Effector CD4-positive, alpha-beta T cell (primary cell): ENCODE results near the gene FAM13B.
"Not testable (repeated sequence)": the region's sequence is repeated elsewhere in the genome, so short reads cannot be mapped to it uniquely, and the experiment has no call there.

Experiments used
- DNase-seq: peaks from one replicate; pipeline ENCODE4 v3.0.0-alpha.2; 2020

The FAM13B gene

DNA sequence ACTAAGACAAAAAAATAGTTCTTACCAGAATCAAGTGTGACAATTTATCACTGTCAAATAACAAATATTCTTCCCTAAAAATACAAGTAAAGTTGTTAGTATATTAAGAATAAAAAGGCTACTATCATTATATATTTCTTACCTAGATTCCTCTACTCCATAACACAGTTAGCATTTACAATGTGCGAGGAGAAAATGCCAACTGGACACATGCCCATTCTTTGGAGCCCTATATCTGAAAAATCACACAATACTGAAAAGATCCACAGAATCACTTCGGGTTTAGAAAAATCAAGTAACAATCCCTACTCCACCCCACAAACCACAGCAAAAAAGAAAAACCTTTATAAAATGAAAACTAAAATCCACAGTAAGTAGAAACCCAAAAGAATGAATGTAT lies 72.7 kb downstream of the FAM13B start:
- DNase-seq = no peak

DNA sequence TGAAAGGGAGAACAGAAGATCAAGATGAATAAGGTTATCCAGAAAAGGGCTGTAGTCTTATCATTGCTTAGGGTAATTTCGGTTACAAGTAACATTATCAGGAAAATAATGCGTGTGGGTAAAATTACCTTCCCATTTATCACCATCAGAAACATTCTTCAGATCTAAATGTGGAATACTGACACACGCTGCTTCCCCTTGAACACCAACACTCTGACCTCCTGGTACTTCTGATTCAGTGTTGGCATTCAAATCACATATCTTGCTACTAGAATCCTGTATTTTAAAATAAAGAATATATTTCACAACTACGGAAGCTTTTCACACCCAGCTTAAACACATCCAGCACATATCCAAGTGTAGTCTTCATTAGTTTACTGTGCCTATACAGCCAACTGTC lies 73.4 kb downstream of the FAM13B start:
- DNase-seq = no peak

DNA sequence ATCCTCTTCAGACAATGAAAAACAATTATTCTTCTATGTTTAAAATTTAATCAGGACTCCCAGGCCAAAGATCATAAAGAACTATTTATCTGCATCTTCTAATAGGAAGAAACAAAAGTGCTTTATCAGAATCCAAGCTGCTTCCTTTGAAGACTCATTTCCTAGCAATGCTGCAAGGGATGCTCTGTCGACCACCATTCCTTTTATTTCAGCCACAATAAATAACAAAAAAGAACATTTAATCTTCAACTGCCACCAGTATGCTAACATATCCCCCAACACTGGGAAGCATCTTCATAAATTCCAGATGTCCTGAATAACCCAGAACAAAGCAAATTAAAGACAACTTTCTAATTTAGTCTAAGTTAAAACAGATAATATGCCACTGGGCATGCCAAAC lies 74.9 kb downstream of the FAM13B start:
- DNase-seq = no peak

GRCh38 chr5:137954131-137954879 lies 78.6 kb downstream of the FAM13B start:
- DNase-seq = no peak

DNA sequence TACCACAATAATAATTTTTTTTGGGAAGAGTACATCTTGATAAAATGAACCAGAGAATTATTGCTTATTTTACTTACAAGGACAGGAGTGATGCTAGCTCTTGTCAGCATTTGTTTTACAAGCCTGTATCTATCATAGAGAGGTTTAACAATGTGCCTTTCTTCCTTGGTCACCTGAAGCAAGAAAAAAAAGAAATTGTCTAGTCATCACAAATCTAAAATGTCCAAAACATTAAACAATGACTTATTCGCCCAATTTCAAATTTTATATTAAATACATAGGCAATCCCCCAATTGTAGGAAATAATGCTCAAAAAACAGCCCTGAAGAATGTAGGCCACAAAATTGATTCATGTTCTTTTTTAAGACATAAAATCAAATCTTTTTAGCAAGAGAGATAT lies 87.1 kb downstream of the FAM13B start:
- DNase-seq = no peak

GRCh38 chr5:137944280-137944679 lies 88.6 kb downstream of the FAM13B start:
- not testable (repeated sequence) for DNase-seq

GRCh38 chr5:137939331-137939730 lies 93.5 kb downstream of the FAM13B start:
- DNase-seq = no peak

- DNase-seq = no peak
Observed at GRCh38 chr5:137938751-137939143, 94.1 kb downstream of the FAM13B start.

- no peak for DNase-seq
Observed at GRCh38 chr5:137937994-137938750, 94.7 kb downstream of the FAM13B start.

GRCh38 chr5:137935694-137936093 lies 97.2 kb downstream of the FAM13B start:
- no peak for DNase-seq

DNA sequence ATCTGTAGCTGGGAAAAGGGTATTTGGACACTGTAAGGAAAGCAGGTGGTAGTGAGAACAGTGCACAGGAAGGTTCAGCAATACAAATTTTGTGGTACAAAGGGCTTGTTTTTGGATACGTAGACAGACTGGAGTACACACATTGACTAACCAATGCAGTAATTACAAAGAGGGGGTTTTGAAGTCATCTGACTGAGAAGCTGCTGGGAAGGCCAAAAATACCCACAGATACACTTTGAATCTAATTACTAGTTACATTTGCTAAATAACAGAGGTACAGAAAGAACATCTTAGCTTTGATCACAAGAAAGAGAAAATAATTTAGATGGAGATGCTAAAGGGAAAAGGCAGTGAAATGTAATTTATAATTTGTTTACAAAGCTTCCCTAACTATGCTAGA lies 97.7 kb downstream of the FAM13B start:
- no peak for DNase-seq

DNA sequence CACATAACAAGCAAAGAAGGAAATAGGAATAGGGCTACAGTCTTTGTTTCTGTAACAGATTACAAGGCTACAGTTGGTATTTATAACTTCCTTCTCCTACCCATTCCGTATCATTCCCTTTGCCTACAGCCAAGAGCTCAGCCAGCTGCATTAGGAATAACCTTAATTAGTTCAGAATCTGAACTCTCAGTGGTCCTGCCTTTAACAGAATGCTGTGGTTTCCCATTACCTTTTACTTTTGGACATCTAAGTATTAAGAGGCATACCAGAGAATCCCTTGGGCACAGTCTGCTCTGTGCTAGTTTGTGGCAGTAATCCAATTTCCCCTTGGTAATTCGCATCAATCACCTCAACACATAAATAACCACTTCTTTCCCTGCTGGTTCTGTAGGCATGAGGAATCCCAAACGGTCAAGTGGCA lies 99.4 kb downstream of the FAM13B start:
- no peak for DNase-seq

GRCh38 chr5:137932800-137933199 lies 100.1 kb downstream of the FAM13B start:
- DNase-seq = no peak

- DNase-seq = no peak
Observed at GRCh38 chr5:137923856-137924255, 109.0 kb downstream of the FAM13B start.

GRCh38 chr5:137921931-137922330 lies 110.9 kb downstream of the FAM13B start:
- no peak for DNase-seq

DNA sequence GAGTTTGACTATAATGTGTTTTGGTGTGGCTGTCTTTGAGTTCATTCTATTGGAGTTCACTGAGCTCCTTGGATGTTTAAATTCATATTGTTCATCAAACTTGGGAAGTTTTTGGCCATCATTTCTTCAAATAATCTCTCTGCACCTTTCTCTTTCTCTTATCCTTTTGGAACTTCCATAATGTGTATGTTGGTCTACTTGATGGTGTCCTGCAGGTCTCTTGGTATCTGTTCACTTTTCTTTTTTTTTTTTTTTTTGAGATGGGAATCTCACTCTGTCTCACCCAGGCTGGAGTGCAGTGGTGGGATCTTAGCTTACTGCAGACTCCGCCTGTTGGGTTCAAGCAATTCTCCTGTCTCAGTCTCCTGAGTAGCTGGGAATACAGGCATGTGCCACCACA lies 116.0 kb downstream of the FAM13B start:
- no peak for DNase-seq

DNA sequence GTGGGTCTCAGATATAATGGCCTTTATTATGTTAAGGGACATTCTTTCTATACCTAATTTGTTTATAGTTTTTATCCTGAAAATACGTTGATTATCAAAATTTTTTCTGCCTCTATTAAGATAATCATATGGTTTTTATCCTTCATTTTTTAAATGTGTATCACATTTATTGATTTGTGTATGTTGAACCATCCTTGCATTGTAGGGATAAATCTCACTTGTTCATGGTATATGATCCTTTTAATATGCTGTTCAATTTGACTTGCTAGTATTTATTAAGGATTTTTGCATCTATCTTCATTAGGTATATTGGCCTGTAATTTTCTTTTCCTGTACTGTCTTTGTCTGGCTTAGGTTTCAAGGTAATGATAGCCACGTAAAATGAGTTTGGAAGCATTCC lies 118.1 kb downstream of the FAM13B start:
- no peak for DNase-seq

- DNase-seq = no peak
Observed at GRCh38 chr5:137902408-137903133, 130.3 kb downstream of the FAM13B start.

GRCh38 chr5:137901011-137901817 lies 131.7 kb downstream of the FAM13B start:
- DNase-seq = no peak

GRCh38 chr5:137899493-137899892 lies 133.4 kb downstream of the FAM13B start:
- DNase-seq = no peak

- no peak for DNase-seq
Observed at GRCh38 chr5:137896560-137896959, 136.3 kb downstream of the FAM13B start.

DNA sequence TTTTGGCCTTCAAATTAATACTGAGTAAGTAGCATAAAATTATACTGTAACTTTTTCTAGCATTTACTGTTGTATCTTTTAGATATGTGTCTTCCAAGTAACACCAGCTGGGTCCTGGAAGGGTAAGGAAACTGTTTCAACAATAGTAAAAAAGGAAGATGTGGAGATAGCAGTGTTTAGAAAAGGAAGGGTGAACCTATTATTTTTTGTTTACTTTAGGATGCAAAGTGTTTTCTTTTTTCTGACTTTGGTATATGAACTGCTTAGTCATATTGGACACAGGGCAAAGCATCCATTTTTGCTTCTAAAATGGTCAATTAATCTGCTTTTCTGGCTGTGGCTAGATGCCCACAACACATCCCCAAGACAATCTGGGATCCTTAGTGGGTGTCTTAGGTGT lies 138.3 kb downstream of the FAM13B start:
- DNase-seq = no peak

GRCh38 chr5:137891849-137892248 lies 141.0 kb downstream of the FAM13B start:
- DNase-seq = no peak
